Ishikawa (cell line): ENCODE measurements around the gene ETV3L.

Source experiments
- CEBPB ChIP-seq: IDR thresholded peaks from 2 replicates; pipeline ENCODE4 v1.6.1; 2012
- CREB1 ChIP-seq: IDR thresholded peaks from 2 replicates; pipeline ENCODE4 v1.6.1; 2012; ENCODE audit warnings: low read depth
- EGR1 ChIP-seq: IDR thresholded peaks from 2 replicates; pipeline ENCODE4 v1.6.1; 2012
- EP300 ChIP-seq: IDR thresholded peaks from 2 replicates; pipeline ENCODE4 v1.6.1; 2012; ENCODE audit warnings: borderline replicate concordance
- FOXM1 ChIP-seq: IDR thresholded peaks from 2 replicates; pipeline ENCODE4 v1.6.1; 2012; ENCODE audit warnings: low read depth, borderline replicate concordance
- MAX ChIP-seq: IDR thresholded peaks from 2 replicates; pipeline ENCODE4 v1.6.1; 2012
- NFIC ChIP-seq: IDR thresholded peaks from 2 replicates; pipeline ENCODE4 v1.6.1; 2012
- RAD21 ChIP-seq: IDR thresholded peaks from 2 replicates; pipeline ENCODE4 v1.6.1; 2012; ENCODE audit warnings: low read depth
- REST ChIP-seq: IDR thresholded peaks from 2 replicates; pipeline ENCODE4 v1.6.1; 2012; ENCODE audit warnings: low read depth, mild to moderate bottlenecking
- TAF1 ChIP-seq: IDR thresholded peaks from 2 replicates; pipeline ENCODE4 v1.6.1; 2012; ENCODE audit warnings: low read depth, mild to moderate bottlenecking
- TCF12 ChIP-seq: IDR thresholded peaks from 2 replicates; pipeline ENCODE4 v1.6.1; 2012; ENCODE audit warnings: low read depth
- TEAD4 ChIP-seq: IDR thresholded peaks from 2 replicates; pipeline ENCODE4 v1.6.1; 2012
- USF1 ChIP-seq: IDR thresholded peaks from 2 replicates; pipeline ENCODE4 v1.6.1; 2012
- YY1 ChIP-seq: IDR thresholded peaks from 2 replicates; pipeline ENCODE4 v1.6.1; 2012; ENCODE audit warnings: low read depth
- ZBTB7A ChIP-seq: IDR thresholded peaks from 2 replicates; pipeline ENCODE4 v1.6.1; 2012; ENCODE audit warnings: low read depth

The ETV3L gene

GRCh38 chr1:157115851-157116736, 16.5 kb upstream of the ETV3L start:
- TF ChIP-seq ZBTB7A (no peak), NFIC (no peak), REST (no peak), USF1 (no peak), CEBPB (no peak), FOXM1 (no peak), TAF1 (no peak), TCF12 (no peak), RAD21 (no peak), EP300 (no peak), TEAD4 (no peak), CREB1 (no peak), EGR1 (no peak)

GRCh38 chr1:157115429-157115838, 15.8 kb upstream of the ETV3L start:
- TF ChIP-seq CREB1 = no peak
- no peak for TF ChIP-seq RAD21

- TF ChIP-seq TEAD4 (no peak), REST (no peak), EGR1 (no peak), CEBPB (no peak), FOXM1 (no peak)
Measured at GRCh38 chr1:157114183-157115121, 14.8 kb upstream of the ETV3L start.

- TF ChIP-seq FOXM1 (no peak), ZBTB7A (no peak), EP300 (no peak), TCF12 (no peak), YY1 (no peak), USF1 (no peak), CEBPB (no peak), REST (no peak), CREB1 (no peak), EGR1 (no peak), RAD21 (no peak), TEAD4 (no peak), NFIC (no peak), TAF1 (no peak), MAX (no peak)
Measured at GRCh38 chr1:157113631-157114030, 14.0 kb upstream of the ETV3L start.
